HepG2 (cell line): ENCODE measurements around the gene AGRN. TPM values are rescaled to one million over a fixed set of nuclear protein-coding genes. Genes with fewer than 3 reads are reported as not detected.

ENCODE experiments used
- ARNT ChIP-seq: fragments of 450-650 bp; IDR thresholded peaks from 2 replicates; pipeline ENCODE4 v1.6.1; 2017
- HDAC2 ChIP-seq: sonication (generic); formaldehyde crosslinking; IDR thresholded peaks from 2 replicates; pipeline ENCODE4 v1.4.0; 2020; ENCODE audit warnings: missing genetic modification reagents
- HMGXB4 ChIP-seq, 2 experiments: sonication (generic) in 1 of 2; formaldehyde crosslinking in 1 of 2; IDR thresholded peaks; 2 replicates each; pipeline versions ENCODE4 v1.4.0 to v1.6.1; 2018 to 2020; ENCODE audit warnings: missing genetic modification reagents in 2 of 2, borderline replicate concordance in 1 of 2, low read depth in 1 of 2, mild to moderate bottlenecking in 1 of 2, missing biosample characterization in 1 of 2
- HNRNPK ChIP-seq: fragments of 200-400 bp; formaldehyde crosslinking; IDR thresholded peaks from 2 replicates; pipeline ENCODE4 v1.6.1; 2018; ENCODE audit warnings: low read length, low read depth, moderate library complexity, mild to moderate bottlenecking; ENCODE audit not compliant: poor library complexity, severe bottlenecking
- KDM5B ChIP-seq: sonication (generic); formaldehyde crosslinking; IDR thresholded peaks from 2 replicates; pipeline ENCODE4 v1.4.0; 2020; ENCODE audit warnings: missing genetic modification reagents, mild to moderate bottlenecking, borderline replicate concordance
- KLF13 ChIP-seq: sonication (generic); formaldehyde crosslinking; IDR thresholded peaks from 2 replicates; pipeline ENCODE4 v1.4.0; 2020; ENCODE audit warnings: mild to moderate bottlenecking, missing genetic modification reagents
- KMT2A ChIP-seq: sonication (generic); formaldehyde crosslinking; IDR thresholded peaks from 2 replicates; pipeline ENCODE4 v1.4.0; 2020; ENCODE audit warnings: missing genetic modification reagents
- NFYC ChIP-seq: IDR thresholded peaks from 2 replicates; pipeline ENCODE4 v1.6.1; 2016; ENCODE audit warnings: missing genetic modification reagents, missing compliant biosample characterization
- NR3C1 ChIP-seq: sonication (generic); formaldehyde crosslinking; IDR thresholded peaks from 2 replicates; pipeline ENCODE4 v1.4.0; 2020; ENCODE audit warnings: missing genetic modification reagents
- POGK ChIP-seq: sonication (generic); formaldehyde crosslinking; conservative IDR thresholded peaks from 2 replicates; pipeline ENCODE4 v1.8.0; 2022; ENCODE audit warnings: mild to moderate bottlenecking, moderate library complexity, missing genetic modification reagents
- PRMT3 ChIP-seq: sonication (generic); formaldehyde crosslinking; IDR thresholded peaks from 2 replicates; pipeline ENCODE4 v1.8.1; 2022; ENCODE audit warnings: low read depth, mild to moderate bottlenecking, moderate library complexity, missing genetic modification reagents, borderline replicate concordance
- PTBP1 ChIP-seq: fragments of 200-400 bp; formaldehyde crosslinking; IDR thresholded peaks from 2 replicates; pipeline ENCODE4 v1.6.1; 2018; ENCODE audit warnings: low read length, low read depth; ENCODE audit not compliant: poor library complexity, severe bottlenecking
- RBFOX2 ChIP-seq: fragments of 200-400 bp; formaldehyde crosslinking; IDR thresholded peaks from 2 replicates; pipeline ENCODE4 v1.6.1; 2017; ENCODE audit warnings: low read depth, mild to moderate bottlenecking, low read length
- RNF219 ChIP-seq: sonication (generic); formaldehyde crosslinking; IDR thresholded peaks from 2 replicates; pipeline ENCODE4 v1.5.0; 2020; ENCODE audit warnings: mild to moderate bottlenecking, missing genetic modification reagents
- RXRB ChIP-seq: IDR thresholded peaks from 2 replicates; pipeline ENCODE4 v1.6.1; 2016; ENCODE audit warnings: borderline replicate concordance, missing genetic modification reagents, missing compliant biosample characterization
- STAT5B ChIP-seq: sonication (generic); formaldehyde crosslinking; IDR thresholded peaks from 2 replicates; pipeline ENCODE4 v1.4.0; 2020; ENCODE audit warnings: missing genetic modification reagents
- TBX3 ChIP-seq: fragments of 450-650 bp; IDR thresholded peaks from 2 replicates; pipeline ENCODE4 v1.6.1; 2017; ENCODE audit warnings: antibody characterized with exemption, mild to moderate bottlenecking, inconsistent platforms, borderline replicate concordance
- ZBTB43 ChIP-seq: sonication (generic); formaldehyde crosslinking; conservative IDR thresholded peaks from 2 replicates; pipeline ENCODE4 v1.4.0; 2020; ENCODE audit warnings: missing genetic modification reagents
- ZNF17 ChIP-seq: sonication (generic); formaldehyde crosslinking; IDR thresholded peaks from 2 replicates; pipeline ENCODE4 v1.5.0; 2020; ENCODE audit warnings: mild to moderate bottlenecking, missing genetic modification reagents
- ZNF543 ChIP-seq: sonication (generic); formaldehyde crosslinking; IDR thresholded peaks from 2 replicates; pipeline ENCODE4 v1.4.0; 2020; ENCODE audit warnings: mild to moderate bottlenecking, missing genetic modification reagents
- ZNF552 ChIP-seq: sonication (generic); formaldehyde crosslinking; IDR thresholded peaks from 2 replicates; pipeline ENCODE4 v1.9.0; 2022; ENCODE audit warnings: missing genetic modification reagents, mild to moderate bottlenecking, borderline replicate concordance
- ZNF605 ChIP-seq: sonication (generic); formaldehyde crosslinking; IDR thresholded peaks from 2 replicates; pipeline ENCODE4 v1.8.0; 2022; ENCODE audit warnings: mild to moderate bottlenecking, missing genetic modification reagents
- ZNF780A ChIP-seq: sonication (generic); formaldehyde crosslinking; IDR thresholded peaks from 2 replicates; pipeline ENCODE4 v1.8.0; 2022; ENCODE audit warnings: mild to moderate bottlenecking, missing genetic modification reagents, moderate library complexity
- polyA plus RNA-seq, 8 experiments: library from polyadenylated mRNA; depleted of rRNA in 3 of 8; stranded (reverse) in 7 of 8; unstranded in 1 of 8; fragments of >200 nt; fragmentation: Illumina TruSeq in 4 of 8; extraction: Trizol in 4 of 8; gene quantifications; 2 replicates each; pipeline versions ENCODE4 v1.2.1 to v1.2.3, GENCODE V29; 2011 to 2016; ENCODE audit warnings: low read depth in 4 of 8, missing spikeins in 1 of 8, mixed read lengths in 1 of 8; ENCODE audit not compliant: insufficient read depth in 1 of 8
- total RNA-seq, 5 experiments: library from RNA; depleted of rRNA; stranded (reverse); fragments of >200 nt; fragmentation: Illumina TruSeq; extraction: Trizol; gene quantifications; 2 replicates each; pipeline ENCODE4 v1.2.3, GENCODE V29; 2016; ENCODE audit warnings: low read depth in 1 of 5

Gene AGRN
- total and polyA plus RNA-seq, 2 of the 13 experiments (the other 11 are each of a cell fraction or from before 2014, with no cell fraction given): 29.8 to 65.2 TPM

GRCh38 chr1:1013105-1013921 is 6.6 kb upstream of the AGRN start, which contains the start of gene ISG15 (continued):
- no peak for TF ChIP-seq POGK (CRISPR knock-in tag)
- peak; percentile 86 for TF ChIP-seq KDM5B (CRISPR knock-in tag)
- TF ChIP-seq PRMT3 (CRISPR knock-in tag): 0 out of 2 replicates have a peak, but pooled peaks have one; percentile 57
- TF ChIP-seq RXRB: no peak
- no peak for TF ChIP-seq TBX3
- peak; percentile 90 for TF ChIP-seq KMT2A (CRISPR knock-in tag)
- TF ChIP-seq STAT5B (CRISPR knock-in tag): no peak
- TF ChIP-seq ZBTB43: no peak
- TF ChIP-seq RNF219 (CRISPR knock-in tag): no peak
- 0 out of 2 replicates have a peak, but pooled peaks have one; percentile 12 for TF ChIP-seq KLF13
- TF ChIP-seq HMGXB4 (CRISPR knock-in tag; IDR thresholded peaks at IDR 0.05; ENCODE audit: borderline replicate concordance in 1 of 2, low read depth in 1 of 2): peak; percentile 5 to 43; a peak in 3 of 4 replicates
- peak; percentile 48; the same call in 1 of the 2 replicates for TF ChIP-seq HDAC2 (CRISPR knock-in tag)
- peak; percentile 49 for TF ChIP-seq RBFOX2
- no peak for TF ChIP-seq ARNT
- TF ChIP-seq ZNF552 (CRISPR knock-in tag): no peak
- no peak for TF ChIP-seq ZNF605 (CRISPR knock-in tag)
- TF ChIP-seq ZNF543 (CRISPR knock-in tag): no peak
- no peak for TF ChIP-seq HNRNPK
- TF ChIP-seq ZNF780A (CRISPR knock-in tag): no peak
- TF ChIP-seq PTBP1: no peak
- TF ChIP-seq NR3C1 (CRISPR knock-in tag): no peak
- 0 out of 2 replicates have a peak, but pooled peaks have one; percentile 31 for TF ChIP-seq NFYC (CRISPR knock-in tag)
- no peak for TF ChIP-seq ZNF17
